ENCODE results near the gene MAN2B2. TPM values are rescaled to one million over a fixed set of nuclear protein-coding genes. Genes with fewer than 3 reads are reported as not detected.
A peak's percentile ranks its signal among the peaks of the same experiment; 100 is the strongest.

MAN2B2 gene
- total and polyA plus RNA-seq, 7 donors, result 3.0 to 24.3 (median 18.7) TPM

GRCh38 chr4:6527683-6528595, 47.0 kb upstream of the MAN2B2 start:
- Histone ChIP-seq H3K36me3 (no peaks in the 10 kb centered on the region), H3K4me1 (no peaks in the 10 kb centered on the region), H3K27ac (no peak overlapping the region), H3K27me3 (peaks cover 0 to 4% (median 0%) of the 10 kb centered on the region in 3 donors), H3K4me3 (no peak overlapping the region), H3K9me3 (no peaks in the 10 kb centered on the region)
- 73 to 78% methylated on average over 26 of the region's 26 CpGs for WGBS, 2 donors
- DNase-seq, result no peak
- no peak for TF ChIP-seq CTCF (IDR thresholded peaks at IDR 0.05)
- intact Hi-C loops (cut with DNase I), result no loop called here

GRCh38 chr4:6529021-6529420, 46.0 kb upstream of the MAN2B2 start:
- no peak overlapping the region for H3K27ac ChIP-seq
- WGBS, 2 donors, result 57 to 58% methylated on average over 10 of the region's 10 CpGs
- intact Hi-C loops (cut with DNase I), result no loop called here
- H3K27me3 ChIP-seq, result peaks cover 0 to 4% (median 0%) of the 10 kb centered on the region in 3 donors
- H3K4me1 ChIP-seq, result no peaks in the 10 kb centered on the region
- H3K36me3 ChIP-seq, result no peaks in the 10 kb centered on the region
- DNase-seq, result peak; percentile 33
- no peak overlapping the region for H3K4me3 ChIP-seq
- no peaks in the 10 kb centered on the region for H3K9me3 ChIP-seq
- no peak for TF ChIP-seq POLR2A (IDR thresholded peaks at IDR 0.05)
- no peak for TF ChIP-seq POLR2AphosphoS5 (IDR thresholded peaks at IDR 0.05)
- no peak for TF ChIP-seq EP300 (IDR thresholded peaks at IDR 0.05)
- TF ChIP-seq CTCF (IDR thresholded peaks at IDR 0.05), result no peak

GRCh38 chr4:6530301-6530700, 44.7 kb upstream of the MAN2B2 start:
- 87 to 90% methylated on average over 15 of the region's 15 CpGs for whole genome bisulfite sequencing, 2 donors
- Histone ChIP-seq H3K27me3 (peaks cover 0 to 4% (median 0%) of the 10 kb centered on the region in 3 donors), H3K9me3 (no peaks in the 10 kb centered on the region), H3K27ac (no peak overlapping the region), H3K36me3 (no peaks in the 10 kb centered on the region), H3K4me1 (no peaks in the 10 kb centered on the region), H3K4me3 (no peak overlapping the region)
- no peak for DNase-seq
- TF ChIP-seq EP300 (IDR thresholded peaks at IDR 0.05) (no peak), POLR2AphosphoS5 (IDR thresholded peaks at IDR 0.05) (no peak), CTCF (IDR thresholded peaks at IDR 0.05) (no peak), POLR2A (IDR thresholded peaks at IDR 0.05) (no peak)
- intact Hi-C loops (cut with DNase I), result no loop called here

GRCh38 chr4:6530964-6531363, 44.0 kb upstream of the MAN2B2 start:
- no peaks in the 10 kb centered on the region for H3K9me3 ChIP-seq
- H3K27ac ChIP-seq, result no peak overlapping the region
- WGBS, 2 donors, result 63 to 71% methylated on average over 9 of the region's 9 CpGs
- DNase-seq, result no peak
- H3K36me3 ChIP-seq, result no peaks in the 10 kb centered on the region
- H3K4me1 ChIP-seq, result no peaks in the 10 kb centered on the region
- H3K4me3 ChIP-seq, result no peak overlapping the region
- intact Hi-C loops (cut with DNase I), result no loop called here
- peaks cover 0 to 4% (median 0%) of the 10 kb centered on the region in 3 donors for H3K27me3 ChIP-seq
- TF ChIP-seq POLR2AphosphoS5 (IDR thresholded peaks at IDR 0.05), result no peak
- no peak for TF ChIP-seq CTCF (IDR thresholded peaks at IDR 0.05)
- TF ChIP-seq EP300 (IDR thresholded peaks at IDR 0.05), result no peak
- no peak for TF ChIP-seq POLR2A (IDR thresholded peaks at IDR 0.05)

Measured in sigmoid colon (tissue), 7 donors.